ENCODE measurements around the gene METTL26. TPM values are rescaled to one million over a fixed set of nuclear protein-coding genes. Genes with fewer than 3 reads are reported as not detected.

METTL26 gene
- total and polyA plus RNA-seq, 2 of the 8 experiments (the other 6 are each of a cell fraction or from before 2014, with no cell fraction given) = 100 to 186 TPM

DNA sequence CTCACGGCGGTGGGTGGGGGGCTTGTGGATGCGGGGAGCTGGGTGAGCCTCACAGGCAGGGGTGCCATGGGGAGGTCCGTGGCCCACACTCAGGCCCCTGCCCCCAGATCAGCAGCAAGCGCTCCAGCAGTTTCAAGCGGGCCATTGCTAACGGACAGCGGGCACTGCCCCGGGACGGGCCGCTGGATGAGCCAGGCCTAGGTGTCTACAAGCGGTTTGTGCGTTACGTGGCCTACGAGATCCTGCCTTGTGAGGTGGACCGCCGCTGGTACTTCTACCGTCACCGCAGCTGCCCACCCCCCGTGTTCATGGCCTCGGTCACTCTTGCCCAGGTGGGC lies 40.4 kb upstream of the METTL26 start:
- H2BK5ac ChIP-seq (ENCODE audit: low read depth, low read length) = peak overlapping the region; percentile 26; the same call in 1 of the 2 replicates
- H3K27ac ChIP-seq (ENCODE audit: low read depth, low read length) = no peak overlapping the region
- peaks cover 0 to 7% of the 10 kb centered on the region in 2 experiments; a peak in 1 of 4 replicates for H3K79me2 ChIP-seq (ENCODE audit: control insufficient read depth in 1 of 2, insufficient read depth in 2 of 2, low read length in 2 of 2)
- no peak overlapping the region for H3K4me3 ChIP-seq (ENCODE audit: extremely low read depth in 1 of 4, insufficient read depth in 2 of 4, low read depth in 3 of 4, low read length in 4 of 4)
- POLR2A ChIA-PET (ENCODE audit: partially characterized antibody) = interaction anchor here (1.6 to 13.3 kb wide), 8 partner anchors 8 to 127 kb away, joined by 3 to 214 read pairs (median 12); partner anchors contain the start of genes ANTKMT, JMJD8, RHOT2 and WDR24
- WGBS, 2 experiments (ENCODE audit: extremely low coverage in 1 of 2, insufficient coverage in 1 of 2, insufficient read length in 1 of 2, insufficient replicate concordance in 2 of 2, low coverage in 1 of 2, low lambda C conversion rate in 2 of 2, missing lambda C conversion rate in 1 of 2) = 96% methylated on average over 20 of the region's 21 CpGs; no CpG with 5 or more reads in 1 of the 2 experiments
- FAIRE-seq (no peak), DNase-seq (ENCODE audit: low read depth in 1 of 2, low spot score in 2 of 2) (no peak)
- H2BK12ac ChIP-seq (ENCODE audit: low read depth, low read length) = peak overlapping the region; percentile 96; the same call in 1 of the 2 replicates
- H2BK20ac ChIP-seq (ENCODE audit: low read length) = no peak overlapping the region
- peaks cover 5% of the 10 kb centered on the region; the same call in 1 of the 2 replicates for H3K79me1 ChIP-seq (ENCODE audit: low read depth, low read length)
- no peak overlapping the region for H2AFZ ChIP-seq (ENCODE audit: low read length)
- no peak overlapping the region for H3K14ac ChIP-seq (ENCODE audit: insufficient read length)
- H3K4me1 ChIP-seq (replicated peaks in 1 of 4; ENCODE audit: control insufficient read depth in 3 of 4, insufficient read depth in 4 of 4, low read length in 3 of 4) = peaks cover 0 to 37% (median 28%) of the 10 kb centered on the region in 4 experiments; a peak in 6 of 7 replicates
- H3K9ac ChIP-seq (replicated peaks in 1 of 4; ENCODE audit: extremely low read depth in 1 of 4, low read depth in 3 of 4, low read length in 3 of 4) = no peak overlapping the region
- H2AK5ac ChIP-seq (ENCODE audit: low read depth, low read length) = peak overlapping the region; percentile 75; the same call in 1 of the 2 replicates
- peaks cover 2 to 25% of the 10 kb centered on the region in 2 experiments for H4K20me1 ChIP-seq (replicated peaks in 1 of 2; ENCODE audit: control insufficient read depth in 1 of 2, insufficient read depth in 2 of 2, low read length in 2 of 2)
- H3K9me3 ChIP-seq (ENCODE audit: insufficient read depth in 2 of 2, low read depth in 1 of 2, low read length in 1 of 2) = no peaks in the 10 kb centered on the region
- H2BK120ac ChIP-seq (replicated peaks; ENCODE audit: low read depth, low read length) = no peak overlapping the region
- peak overlapping the region; percentile 69 for H3K4ac ChIP-seq (replicated peaks; ENCODE audit: insufficient read length, low read depth, low read length)
- H3K23me2 ChIP-seq (ENCODE audit: low read depth, low read length) = peaks cover 15% of the 10 kb centered on the region
- peak overlapping the region in 1 of 2 experiments; percentile 79; a peak in 1 of 4 replicates for H3K4me2 ChIP-seq (ENCODE audit: insufficient read depth in 1 of 2, low read depth in 2 of 2, low read length in 2 of 2)
- no peak overlapping the region for H4K5ac ChIP-seq (ENCODE audit: insufficient read length, low read depth, low read length)
- TF ChIP-seq POLR2A (IDR thresholded peaks at IDR 0.05; ENCODE audit: control extremely low read depth in 1 of 2, low read depth in 2 of 2, low read length in 2 of 2) = no peak
- no peak for TF ChIP-seq CBX5 (IDR thresholded peaks at IDR 0.05; ENCODE audit: low read depth, low read length)
- TF ChIP-seq CBX8 (IDR thresholded peaks at IDR 0.05; ENCODE audit: borderline replicate concordance, low read depth, low read length) = no peak
- TF ChIP-seq PHF8 (conservative IDR thresholded peaks at IDR 0.05; ENCODE audit: low read depth, low read length) = no peak
- no peak overlapping the region for H3K18ac ChIP-seq (ENCODE audit: extremely low read depth, low read length)
- peaks cover 9 to 22% (median 16%) of the 10 kb centered on the region in 4 experiments; a peak in 7 of 8 replicates for H3K36me3 ChIP-seq (ENCODE audit: control insufficient read depth in 2 of 4, insufficient read depth in 4 of 4, low read length in 3 of 4)
- no peak overlapping the region for H3K23ac ChIP-seq (ENCODE audit: insufficient read length)
- CTCF ChIA-PET (ENCODE audit: partially characterized antibody) = interaction anchor here (1.1 to 12.0 kb wide), 8 partner anchors 9 to 94 kb away, joined by 3 to 75 read pairs (median 6); partner anchors contain the start of genes RHOT2 and WDR24
- H4K91ac ChIP-seq (replicated peaks; ENCODE audit: insufficient read length, low read length) = peak overlapping the region; percentile 52
- H4K8ac ChIP-seq (ENCODE audit: extremely low read depth, insufficient read depth, low read length) = no peak overlapping the region
- peak overlapping the region; percentile 92; the same call in 1 of the 2 replicates for H2BK15ac ChIP-seq (ENCODE audit: low read length)
- H3K56ac ChIP-seq (replicated peaks; ENCODE audit: insufficient read length, low read depth, low read length) = no peak overlapping the region
- peaks cover 0 to 2% (median 0%) of the 10 kb centered on the region in 4 experiments; a peak in 2 of 7 replicates for H3K27me3 ChIP-seq (replicated peaks in 1 of 4; ENCODE audit: control insufficient read depth in 3 of 4, extremely low read depth in 1 of 4, insufficient read depth in 3 of 4, low read length in 3 of 4)

All from H1 (cell line).